Measurements from ENCODE around the gene ANO9. TPM values are rescaled to one million over a fixed set of nuclear protein-coding genes. Genes with fewer than 3 reads are reported as not detected.

The ANO9 gene
- total and polyA plus RNA-seq, 2 experiments from 2014 or later, result 9.0 to 10.2 TPM

DNA sequence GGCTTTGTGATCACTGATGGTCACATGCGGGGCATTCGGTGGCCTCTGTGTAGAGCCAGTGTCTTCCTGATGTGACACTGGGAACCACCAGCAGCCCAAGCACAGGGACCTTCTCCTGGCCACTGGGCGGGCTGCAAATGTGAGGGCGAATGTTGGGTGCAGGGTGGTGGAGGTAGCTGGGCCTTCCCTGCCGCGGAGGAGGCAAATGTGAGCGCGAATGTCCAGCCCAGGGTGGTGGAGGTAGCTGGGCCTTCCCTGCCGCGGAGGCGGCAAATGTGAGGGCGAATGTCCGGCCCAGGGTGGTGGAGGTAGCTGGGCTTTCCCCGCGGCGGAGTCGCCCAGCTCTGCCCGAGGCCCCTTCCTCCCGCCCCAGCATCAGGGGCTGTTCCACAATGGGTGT lies 31.6 kb upstream of the ANO9 start:
- H3K4me2 ChIP-seq, result no peak overlapping the region
- peaks cover 17% of the 10 kb centered on the region for H3K4me1 Mint-ChIP-seq
- DNase-seq (ENCODE audit: low spot score) (no peak), ATAC-seq (no peak)
- no peak for TF ChIP-seq CREB1 (CRISPR knock-in tag; IDR thresholded peaks at IDR 0.05; ENCODE audit: low read depth)
- no peak for TF ChIP-seq EZH2 (IDR thresholded peaks at IDR 0.05; ENCODE audit: low read depth, unreplicated experiment)
- no peak for TF ChIP-seq REST (IDR thresholded peaks at IDR 0.05; ENCODE audit: unreplicated experiment)
- TF ChIP-seq, protein P1, sequence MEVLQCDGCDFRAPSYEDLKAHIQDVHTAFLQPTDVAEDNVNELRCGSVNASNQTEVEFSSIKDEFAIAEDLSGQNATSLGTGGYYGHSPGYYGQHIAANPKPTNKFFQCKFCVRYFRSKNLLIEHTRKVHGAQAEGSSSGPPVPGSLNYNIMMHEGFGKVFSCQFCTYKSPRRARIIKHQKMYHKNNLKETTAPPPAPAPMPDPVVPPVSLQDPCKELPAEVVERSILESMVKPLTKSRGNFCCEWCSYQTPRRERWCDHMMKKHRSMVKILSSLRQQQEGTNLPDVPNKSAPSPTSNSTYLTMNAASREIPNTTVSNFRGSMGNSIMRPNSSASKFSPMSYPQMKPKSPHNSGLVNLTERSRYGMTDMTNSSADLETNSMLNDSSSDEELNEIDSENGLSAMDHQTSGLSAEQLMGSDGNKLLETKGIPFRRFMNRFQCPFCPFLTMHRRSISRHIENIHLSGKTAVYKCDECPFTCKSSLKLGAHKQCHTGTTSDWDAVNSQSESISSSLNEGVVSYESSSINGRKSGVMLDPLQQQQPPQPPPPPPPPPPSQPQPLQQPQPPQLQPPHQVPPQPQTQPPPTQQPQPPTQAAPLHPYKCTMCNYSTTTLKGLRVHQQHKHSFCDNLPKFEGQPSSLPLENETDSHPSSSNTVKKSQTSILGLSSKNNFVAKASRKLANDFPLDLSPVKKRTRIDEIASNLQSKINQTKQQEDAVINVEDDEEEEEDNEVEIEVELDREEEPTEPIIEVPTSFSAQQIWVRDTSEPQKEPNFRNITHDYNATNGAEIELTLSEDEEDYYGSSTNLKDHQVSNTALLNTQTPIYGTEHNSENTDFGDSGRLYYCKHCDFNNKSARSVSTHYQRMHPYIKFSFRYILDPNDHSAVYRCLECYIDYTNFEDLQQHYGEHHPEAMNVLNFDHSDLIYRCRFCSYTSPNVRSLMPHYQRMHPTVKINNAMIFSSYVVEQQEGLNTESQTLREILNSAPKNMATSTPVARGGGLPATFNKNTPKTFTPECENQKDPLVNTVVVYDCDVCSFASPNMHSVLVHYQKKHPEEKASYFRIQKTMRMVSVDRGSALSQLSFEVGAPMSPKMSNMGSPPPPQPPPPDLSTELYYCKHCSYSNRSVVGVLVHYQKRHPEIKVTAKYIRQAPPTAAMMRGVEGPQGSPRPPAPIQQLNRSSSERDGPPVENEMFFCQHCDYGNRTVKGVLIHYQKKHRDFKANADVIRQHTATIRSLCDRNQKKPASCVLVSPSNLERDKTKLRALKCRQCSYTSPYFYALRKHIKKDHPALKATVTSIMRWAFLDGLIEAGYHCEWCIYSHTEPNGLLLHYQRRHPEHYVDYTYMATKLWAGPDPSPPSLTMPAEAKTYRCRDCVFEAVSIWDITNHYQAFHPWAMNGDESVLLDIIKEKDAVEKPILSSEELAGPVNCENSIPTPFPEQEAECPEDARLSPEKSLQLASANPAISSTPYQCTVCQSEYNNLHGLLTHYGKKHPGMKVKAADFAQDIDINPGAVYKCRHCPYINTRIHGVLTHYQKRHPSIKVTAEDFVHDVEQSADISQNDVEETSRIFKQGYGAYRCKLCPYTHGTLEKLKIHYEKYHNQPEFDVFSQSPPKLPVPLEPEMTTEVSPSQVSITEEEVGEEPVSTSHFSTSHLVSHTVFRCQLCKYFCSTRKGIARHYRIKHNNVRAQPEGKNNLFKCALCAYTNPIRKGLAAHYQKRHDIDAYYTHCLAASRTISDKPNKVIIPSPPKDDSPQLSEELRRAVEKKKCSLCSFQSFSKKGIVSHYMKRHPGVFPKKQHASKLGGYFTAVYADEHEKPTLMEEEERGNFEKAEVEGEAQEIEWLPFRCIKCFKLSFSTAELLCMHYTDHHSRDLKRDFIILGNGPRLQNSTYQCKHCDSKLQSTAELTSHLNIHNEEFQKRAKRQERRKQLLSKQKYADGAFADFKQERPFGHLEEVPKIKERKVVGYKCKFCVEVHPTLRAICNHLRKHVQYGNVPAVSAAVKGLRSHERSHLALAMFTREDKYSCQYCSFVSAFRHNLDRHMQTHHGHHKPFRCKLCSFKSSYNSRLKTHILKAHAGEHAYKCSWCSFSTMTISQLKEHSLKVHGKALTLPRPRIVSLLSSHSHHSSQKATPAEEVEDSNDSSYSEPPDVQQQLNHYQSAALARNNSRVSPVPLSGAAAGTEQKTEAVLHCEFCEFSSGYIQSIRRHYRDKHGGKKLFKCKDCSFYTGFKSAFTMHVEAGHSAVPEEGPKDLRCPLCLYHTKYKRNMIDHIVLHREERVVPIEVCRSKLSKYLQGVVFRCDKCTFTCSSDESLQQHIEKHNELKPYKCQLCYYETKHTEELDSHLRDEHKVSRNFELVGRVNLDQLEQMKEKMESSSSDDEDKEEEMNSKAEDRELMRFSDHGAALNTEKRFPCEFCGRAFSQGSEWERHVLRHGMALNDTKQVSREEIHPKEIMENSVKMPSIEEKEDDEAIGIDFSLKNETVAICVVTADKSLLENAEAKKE (CRISPR knock-in tag; IDR thresholded peaks at IDR 0.05), result no peak
- TF ChIP-seq STAT1 (IDR thresholded peaks at IDR 0.05; ENCODE audit: unreplicated experiment), result no peak
- no peak for TF ChIP-seq CTCF (conservative IDR thresholded peaks at IDR 0.05; ENCODE audit: low read depth in 2 of 2)
- no peak for TF ChIP-seq ZNF331 (CRISPR knock-in tag; IDR thresholded peaks at IDR 0.05; ENCODE audit: low read depth)
- no peak for TF ChIP-seq POLR2AphosphoS5 (IDR thresholded peaks at IDR 0.05; ENCODE audit: low read depth)
- no peak overlapping the region for H3K27ac ChIP-seq (ENCODE audit: low read depth)
- no peak overlapping the region for H2AFZ ChIP-seq
- H3K9me3 Mint-ChIP-seq, result no peaks in the 10 kb centered on the region
- H3K4me3 Mint-ChIP-seq, result no peak overlapping the region
- H3K4me1 ChIP-seq (ENCODE audit: insufficient read depth), result peaks cover 5% of the 10 kb centered on the region; the same call in 1 of the 2 replicates
- H3K79me2 ChIP-seq (replicated peaks; ENCODE audit: insufficient read depth), result peaks cover 41% of the 10 kb centered on the region
- no peaks in the 10 kb centered on the region for H3K36me3 ChIP-seq (ENCODE audit: insufficient read depth)
- peaks cover 8% of the 10 kb centered on the region for H3F3A ChIP-seq (replicated peaks; ENCODE audit: low read depth)
- no peaks in the 10 kb centered on the region for H3K27me3 ChIP-seq (ENCODE audit: insufficient read depth)
- H3K36me3 Mint-ChIP-seq (ENCODE audit: low read depth), result no peaks in the 10 kb centered on the region; the same call in 2 of the 3 replicates
- no peak overlapping the region for H3K4me3 ChIP-seq
- peaks cover 7% of the 10 kb centered on the region for H3K27me3 Mint-ChIP-seq (ENCODE audit: insufficient read depth, low read depth, poor library complexity)
- H3K9me2 ChIP-seq (ENCODE audit: insufficient read depth), result no peaks in the 10 kb centered on the region
- no peaks in the 10 kb centered on the region; the same call in 1 of the 2 replicates for H4K20me1 ChIP-seq (replicated peaks; ENCODE audit: insufficient read depth)
- no peak overlapping the region for H3K27ac Mint-ChIP-seq
